Caco-2 (cell line): ENCODE measurements around the gene SDK2. TPM values are rescaled to one million over a fixed set of nuclear protein-coding genes. Genes with fewer than 3 reads are reported as not detected.

Experiments
- BruUV-seq: library from RNA; stranded (reverse); fragments of 400-500 nt; replicated peaks from 2 replicates; lab custom pipeline; 2021; lab: Mats Ljungman, UMichigan
- CTCF ChIA-PET: fragments of 300-600 bp; sonication (Branson Sonifier 250); formaldehyde crosslinking; loops from one replicate; lab custom pipeline; 2022; ENCODE audit warnings: antibody characterized with exemption; lab: Charles Lee
- POLR2A ChIA-PET: fragments of 300-600 bp; sonication (Branson Sonifier 250); formaldehyde crosslinking; loops from one replicate; lab custom pipeline; 2022; ENCODE audit warnings: antibody characterized with exemption; lab: Charles Lee
- DNase-seq, 2 experiments: peaks; one replicate each; pipeline versions ENCODE4 v3.0.0 to v3.0.0-alpha.2; 2020 to 2022
- H3K27me3 ChIP-seq: replicated peaks from 2 replicates; pipeline ENCODE4 v1.6.0; 2011; ENCODE audit warnings: low read length; ENCODE audit not compliant: control insufficient read depth, insufficient read depth
- H3K36me3 ChIP-seq: 2 replicates; pipeline ENCODE4 v1.5.1; 2011; ENCODE audit warnings: low read length; ENCODE audit not compliant: control insufficient read depth, insufficient read depth
- H3K4me1 ChIP-seq: fragments of 250-450 bp; sonication (Bioruptor Pico); 2 replicates; pipeline ENCODE4 v1.5.1; 2020; ENCODE audit warnings: mild to moderate bottlenecking
- H3K4me3 ChIP-seq: 2 replicates; pipeline ENCODE4 v1.5.1; 2011; ENCODE audit warnings: low read depth, mild to moderate bottlenecking, control low read depth, low read length
- H3K9me3 ChIP-seq: fragments of 250-450 bp; sonication (Bioruptor Pico); 2 replicates; pipeline ENCODE4 v1.5.1; 2020; ENCODE audit warnings: mild to moderate bottlenecking, moderate library complexity
- H3K27ac Mint-ChIP-seq: one replicate; pipeline ENCODE4 v1.8.0; 2022; ENCODE audit warnings: mixed read lengths; ENCODE audit not compliant: unreplicated experiment
- H3K27me3 Mint-ChIP-seq: one replicate; pipeline ENCODE4 v1.8.0; 2022; ENCODE audit warnings: mixed read lengths; ENCODE audit not compliant: insufficient read depth, unreplicated experiment
- H3K36me3 Mint-ChIP-seq: one replicate; pipeline ENCODE4 v1.8.0; 2022; ENCODE audit warnings: mild to moderate bottlenecking, mixed read lengths; ENCODE audit not compliant: insufficient read depth, unreplicated experiment
- H3K4me1 Mint-ChIP-seq: one replicate; pipeline ENCODE4 v1.8.0; 2022; ENCODE audit warnings: low read depth, mixed read lengths; ENCODE audit not compliant: unreplicated experiment
- H3K4me3 Mint-ChIP-seq: one replicate; pipeline ENCODE4 v1.8.0; 2022; ENCODE audit warnings: mild to moderate bottlenecking, moderate library complexity, mixed read lengths; ENCODE audit not compliant: unreplicated experiment
- H3K9me3 Mint-ChIP-seq: one replicate; pipeline ENCODE4 v1.8.0; 2022; ENCODE audit warnings: mixed read lengths; ENCODE audit not compliant: unreplicated experiment
- intact Hi-C: fragments of 100-400 bp; cut with micrococcal nuclease; formaldehyde crosslinking; loops from one replicate; pipeline ENCODE4 v1.10.0; 2022; ENCODE audit not compliant: unreplicated experiment
- total RNA-seq: library from RNA; stranded (reverse); gene quantifications from 2 replicates; pipeline ENCODE4 v1.2.3, GENCODE V29; 2022
- TF ChIP-seq, protein P1 (sequence below), 2 experiments: fragments of 200-600 bp in 1 of 2; IDR thresholded peaks; 1 replicate in 1 of 2; 2 replicates in 1 of 2; pipeline versions ENCODE4 v1.5.1 to v1.8.0; 2011 to 2022; ENCODE audit warnings: antibody characterized with exemption in 1 of 2, control low read depth in 1 of 2, inconsistent platforms in 1 of 2, low read depth in 1 of 2, low read length in 1 of 2, mild to moderate bottlenecking in 1 of 2, moderate library complexity in 1 of 2; ENCODE audit not compliant: insufficient read depth in 1 of 2, severe bottlenecking in 1 of 2, unreplicated experiment in 1 of 2

Gene SDK2
- total RNA-seq, 1 experiment from 2014 or later: 0.09 TPM

DNA sequence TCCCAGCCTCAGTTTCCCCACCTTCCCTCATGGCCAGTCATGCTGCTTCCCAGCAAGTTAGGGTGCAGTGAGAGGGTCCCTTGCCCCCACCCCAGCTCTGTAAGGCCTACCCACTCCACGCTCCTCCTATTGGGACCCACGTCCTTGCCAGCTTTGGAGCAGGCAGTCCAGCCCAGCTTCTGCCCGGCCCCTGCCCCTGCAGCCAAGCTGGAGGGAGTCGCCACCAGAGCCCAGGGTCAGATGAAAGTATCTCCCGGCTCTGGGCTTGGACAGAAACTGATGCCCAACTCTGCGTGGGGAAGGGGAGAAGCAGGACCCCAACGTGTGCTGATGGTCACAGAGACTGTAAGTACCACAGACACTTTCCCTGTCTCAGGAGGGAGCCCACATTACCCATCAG, 32.6 kb downstream of the SDK2 start:
- H3K27ac Mint-ChIP-seq: no peak overlapping the region
- no TSS peak for BruUV-seq
- peaks cover 13% of the 10 kb centered on the region for H3K27me3 Mint-ChIP-seq
- ChIA-PET POLR2A (no interaction called here), CTCF (no interaction called here)
- no peaks in the 10 kb centered on the region for H3K9me3 Mint-ChIP-seq
- TF ChIP-seq, protein P1, sequence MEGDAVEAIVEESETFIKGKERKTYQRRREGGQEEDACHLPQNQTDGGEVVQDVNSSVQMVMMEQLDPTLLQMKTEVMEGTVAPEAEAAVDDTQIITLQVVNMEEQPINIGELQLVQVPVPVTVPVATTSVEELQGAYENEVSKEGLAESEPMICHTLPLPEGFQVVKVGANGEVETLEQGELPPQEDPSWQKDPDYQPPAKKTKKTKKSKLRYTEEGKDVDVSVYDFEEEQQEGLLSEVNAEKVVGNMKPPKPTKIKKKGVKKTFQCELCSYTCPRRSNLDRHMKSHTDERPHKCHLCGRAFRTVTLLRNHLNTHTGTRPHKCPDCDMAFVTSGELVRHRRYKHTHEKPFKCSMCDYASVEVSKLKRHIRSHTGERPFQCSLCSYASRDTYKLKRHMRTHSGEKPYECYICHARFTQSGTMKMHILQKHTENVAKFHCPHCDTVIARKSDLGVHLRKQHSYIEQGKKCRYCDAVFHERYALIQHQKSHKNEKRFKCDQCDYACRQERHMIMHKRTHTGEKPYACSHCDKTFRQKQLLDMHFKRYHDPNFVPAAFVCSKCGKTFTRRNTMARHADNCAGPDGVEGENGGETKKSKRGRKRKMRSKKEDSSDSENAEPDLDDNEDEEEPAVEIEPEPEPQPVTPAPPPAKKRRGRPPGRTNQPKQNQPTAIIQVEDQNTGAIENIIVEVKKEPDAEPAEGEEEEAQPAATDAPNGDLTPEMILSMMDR (IDR thresholded peaks at IDR 0.05; ENCODE audit: insufficient read depth in 1 of 2, low read depth in 1 of 2, low read length in 1 of 2, severe bottlenecking in 1 of 2, unreplicated experiment in 1 of 2): no peak
- intact Hi-C loops: no loop called here
- Histone ChIP-seq H3K9me3 (no peaks in the 10 kb centered on the region), H3K36me3 (no peaks in the 10 kb centered on the region), H3K4me3 (no peak overlapping the region), H3K4me1 (no peaks in the 10 kb centered on the region), H3K27me3 (no peaks in the 10 kb centered on the region)
- H3K36me3 Mint-ChIP-seq: no peaks in the 10 kb centered on the region
- DNase-seq: no peak
- no peak overlapping the region for H3K4me3 Mint-ChIP-seq
- no peaks in the 10 kb centered on the region for H3K4me1 Mint-ChIP-seq

DNA sequence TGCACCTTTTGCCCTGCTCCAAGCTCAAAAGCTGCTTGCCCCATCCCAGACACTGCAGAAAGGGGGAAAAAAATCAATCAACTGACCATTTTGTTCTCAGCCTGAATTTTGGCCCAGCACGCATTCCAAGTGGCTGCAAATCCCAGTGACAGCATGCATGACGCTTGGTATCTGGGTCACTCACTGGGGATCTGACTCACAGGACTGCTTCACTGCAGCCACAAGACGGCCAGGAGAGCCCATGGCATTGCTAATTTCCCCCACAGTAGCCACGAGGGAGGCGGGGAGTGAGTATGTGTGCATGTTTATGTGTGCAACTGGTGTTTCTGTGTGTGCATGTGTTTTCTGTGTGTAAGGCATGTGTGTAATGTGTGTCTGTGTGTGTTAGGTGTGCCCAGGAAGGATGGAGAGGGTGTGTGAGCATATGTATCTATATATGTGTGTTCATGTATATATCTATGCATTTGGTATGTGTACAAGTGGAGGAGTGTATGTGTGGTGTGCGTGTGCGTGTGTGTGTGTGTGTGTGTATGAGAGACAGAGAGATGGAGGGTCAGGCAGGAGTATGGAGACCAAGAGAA, 33.8 kb downstream of the SDK2 start:
- TF ChIP-seq, protein P1 (IDR thresholded peaks at IDR 0.05; ENCODE audit: insufficient read depth in 1 of 2, low read depth in 1 of 2, low read length in 1 of 2, severe bottlenecking in 1 of 2, unreplicated experiment in 1 of 2): no peak
- no peaks in the 10 kb centered on the region for H3K9me3 Mint-ChIP-seq
- intact Hi-C loops: no loop called here
- no peak for DNase-seq
- no TSS peak for BruUV-seq
- no peaks in the 10 kb centered on the region for H3K4me1 Mint-ChIP-seq
- CTCF ChIA-PET: interaction anchor here (1.3 kb wide), 1 partner anchor 131 kb away, joined by 3 read pairs; no protein-coding TSS in a partner anchor
- Histone ChIP-seq H3K27me3 (no peaks in the 10 kb centered on the region), H3K4me1 (no peaks in the 10 kb centered on the region), H3K36me3 (no peaks in the 10 kb centered on the region), H3K9me3 (no peaks in the 10 kb centered on the region), H3K4me3 (no peak overlapping the region)
- no peak overlapping the region for H3K4me3 Mint-ChIP-seq
- no peaks in the 10 kb centered on the region for H3K36me3 Mint-ChIP-seq
- POLR2A ChIA-PET: no interaction called here
- H3K27me3 Mint-ChIP-seq: peaks cover 13% of the 10 kb centered on the region
- H3K27ac Mint-ChIP-seq: no peak overlapping the region

DNA sequence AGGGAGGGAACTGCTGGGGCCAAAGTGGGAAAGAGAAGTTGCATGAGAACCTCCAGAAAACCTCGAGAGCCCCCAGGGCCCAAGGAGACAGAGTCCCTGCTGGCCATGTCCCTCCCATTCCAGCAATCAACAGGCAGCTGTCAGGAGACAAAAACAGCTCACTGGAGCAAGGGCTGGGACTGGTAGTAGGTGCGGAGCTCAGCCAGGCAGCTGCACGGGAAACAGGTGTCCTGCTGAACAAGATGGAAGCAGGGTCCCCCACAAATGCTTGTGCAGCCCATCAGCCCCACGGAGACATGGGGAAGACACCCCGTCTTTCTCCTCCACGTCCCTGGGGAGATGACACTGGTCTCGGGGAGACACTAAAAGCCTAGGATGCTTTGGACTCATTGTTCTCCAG, 34.5 kb downstream of the SDK2 start:
- TF ChIP-seq, protein P1 (IDR thresholded peaks at IDR 0.05; ENCODE audit: insufficient read depth in 1 of 2, low read depth in 1 of 2, low read length in 1 of 2, severe bottlenecking in 1 of 2, unreplicated experiment in 1 of 2): no peak
- Mint-ChIP-seq H3K9me3 (no peaks in the 10 kb centered on the region), H3K4me1 (no peaks in the 10 kb centered on the region), H3K36me3 (no peaks in the 10 kb centered on the region), H3K27me3 (peaks cover 16% of the 10 kb centered on the region), H3K4me3 (no peak overlapping the region), H3K27ac (no peak overlapping the region)
- ChIA-PET POLR2A (no interaction called here), CTCF (interaction anchor here (1.3 kb wide), 1 partner anchor 130 kb away, joined by 3 read pairs; no protein-coding TSS in a partner anchor)
- BruUV-seq: no TSS peak
- Histone ChIP-seq H3K9me3 (no peaks in the 10 kb centered on the region), H3K36me3 (no peaks in the 10 kb centered on the region), H3K4me1 (no peaks in the 10 kb centered on the region), H3K4me3 (no peak overlapping the region), H3K27me3 (no peaks in the 10 kb centered on the region)
- DNase-seq: no peak
- intact Hi-C loops: no loop called here
